Neural progenitor cell (in vitro differentiated cells): ENCODE results near the gene TOR1B. TPM values are rescaled to one million over a fixed set of nuclear protein-coding genes. Genes with fewer than 3 reads are reported as not detected.
A peak's percentile ranks its signal among the peaks of the same experiment; 100 is the strongest.

Experiments
- DNase-seq: peaks from one replicate; pipeline ENCODE4 v3.0.0-alpha.2; 2016; ENCODE audit warnings: low spot score
- H2AFZ ChIP-seq: fragments of 200-600 bp; sonication (generic); replicated peaks from 2 replicates; pipeline ENCODE4 v1.6.1; 2016; ENCODE audit warnings: antibody characterized with exemption
- H3F3A ChIP-seq: fragments of 200-600 bp; sonication (generic); 2 replicates; pipeline ENCODE4 v1.6.1; 2016; ENCODE audit warnings: antibody characterized with exemption, low read depth
- H3K27ac ChIP-seq: fragments of 200-600 bp; sonication (generic); 2 replicates; pipeline ENCODE4 v1.5.1; 2016; ENCODE audit warnings: mild to moderate bottlenecking
- H3K27me3 ChIP-seq: fragments of 200-600 bp; sonication (generic); 2 replicates; pipeline ENCODE4 v1.6.1; 2016; ENCODE audit warnings: mild to moderate bottlenecking, moderate library complexity
- H3K36me3 ChIP-seq: fragments of 200-600 bp; sonication (generic); 2 replicates; pipeline ENCODE4 v1.5.1; 2016
- H3K4me1 ChIP-seq: fragments of 200-600 bp; sonication (generic); 2 replicates; pipeline ENCODE4 v1.6.1; 2016; ENCODE audit warnings: mixed run types
- H3K4me2 ChIP-seq: fragments of 200-600 bp; sonication (generic); 2 replicates; pipeline ENCODE4 v1.6.1; 2016
- H3K4me3 ChIP-seq: fragments of 200-600 bp; sonication (generic); 2 replicates; pipeline ENCODE4 v1.5.1; 2016
- H3K79me2 ChIP-seq: fragments of 200-600 bp; sonication (generic); 2 replicates; pipeline ENCODE4 v1.6.1; 2016; ENCODE audit warnings: low read depth
- H3K9ac ChIP-seq: fragments of 200-600 bp; sonication (generic); 2 replicates; pipeline ENCODE4 v1.6.1; 2016
- H3K9me3 ChIP-seq: fragments of 200-600 bp; sonication (generic); 2 replicates; pipeline ENCODE4 v1.5.1; 2016; ENCODE audit warnings: low read depth
- H4K20me1 ChIP-seq: fragments of 200-600 bp; sonication (generic); 2 replicates; pipeline ENCODE4 v1.6.1; 2016; ENCODE audit warnings: low read depth
- H3K27ac Mint-ChIP-seq: 3 replicates; pipeline ENCODE4 v1.8.0; 2021; ENCODE audit warnings: mixed read lengths
- H3K27me3 Mint-ChIP-seq: 2 replicates; pipeline ENCODE4 v1.8.0; 2022; ENCODE audit warnings: low read depth, mild to moderate bottlenecking, inconsistent platforms, moderate library complexity, mixed read lengths; ENCODE audit not compliant: insufficient read depth
- H3K36me3 Mint-ChIP-seq: 3 replicates; pipeline ENCODE4 v1.8.0; 2021; ENCODE audit warnings: mixed read lengths
- H3K4me1 Mint-ChIP-seq: 3 replicates; pipeline ENCODE4 v1.8.0; 2021; ENCODE audit warnings: mixed read lengths
- H3K4me3 Mint-ChIP-seq: 3 replicates; pipeline ENCODE4 v1.8.0; 2021; ENCODE audit warnings: mild to moderate bottlenecking, moderate library complexity, mixed read lengths
- H3K9me3 Mint-ChIP-seq: 3 replicates; pipeline ENCODE4 v1.8.0; 2020; ENCODE audit warnings: mixed read lengths
- EZH2 ChIP-seq: fragments of 200-600 bp; sonication (generic); IDR thresholded peaks from 2 replicates; pipeline ENCODE4 v1.6.1; 2017; ENCODE audit warnings: antibody characterized with exemption, mild to moderate bottlenecking, moderate library complexity
- EZH2phosphoT487 ChIP-seq: fragments of 200-600 bp; sonication (generic); IDR thresholded peaks from 2 replicates; pipeline ENCODE4 v1.6.1; 2017; ENCODE audit warnings: antibody characterized with exemption
- total RNA-seq: library from RNA; depleted of rRNA; stranded (reverse); fragments of >200 nt; gene quantifications from 2 replicates; pipeline ENCODE4 v1.2.3, GENCODE V29; 2015; ENCODE audit warnings: low replicate concordance
- TF ChIP-seq, protein P1 (sequence below): fragments of 200-600 bp; sonication (generic); IDR thresholded peaks from 2 replicates; pipeline ENCODE4 v1.5.1; 2017; ENCODE audit warnings: antibody characterized with exemption, mild to moderate bottlenecking

The TOR1B gene
- total RNA-seq, 1 donor from 2014 or later, result 12.2 TPM

DNA sequence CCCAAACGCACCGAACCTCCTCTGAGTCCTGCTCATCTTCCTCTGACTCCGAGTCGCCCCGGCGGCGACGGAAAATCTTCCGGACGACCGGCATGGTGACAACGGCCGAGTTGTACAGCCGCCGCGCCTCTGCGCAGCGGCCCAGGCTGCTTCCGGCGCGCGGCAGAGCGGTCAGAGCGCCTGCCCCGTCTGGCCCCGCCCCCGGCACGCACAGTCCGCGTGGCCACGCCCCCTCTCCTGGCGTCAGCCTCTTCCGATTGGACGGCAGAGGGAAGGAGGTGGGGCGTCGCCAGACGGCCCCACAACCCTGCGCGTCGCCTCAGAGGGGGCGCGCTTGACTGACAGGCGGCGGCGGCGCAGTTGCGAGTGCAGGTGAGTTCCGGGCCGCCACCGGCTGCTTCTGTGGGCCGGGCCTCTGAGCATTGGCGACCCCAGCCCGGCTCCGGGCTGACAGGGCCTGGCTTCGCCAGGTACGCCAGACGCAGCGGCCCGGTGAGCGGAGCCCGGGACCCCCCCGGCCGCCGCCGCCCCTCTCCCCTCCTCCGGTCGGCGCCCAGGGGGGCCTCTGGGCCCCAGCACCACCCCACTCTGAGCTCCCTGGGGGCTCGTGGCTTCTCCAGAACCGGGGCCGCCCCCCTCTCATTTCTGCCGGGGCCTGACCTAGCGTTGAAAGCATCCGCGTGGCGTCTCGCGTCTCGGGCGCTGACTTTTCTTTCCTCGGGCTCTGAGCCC lies 32.3 kb downstream of the TOR1B start, which contains the start of the genes C9orf78 and USP20:
Gene C9orf78, minus strand, starts transcription at position 148 of the 732 bp plus-strand sequence. Its CDS starts 54 bp downstream, at position 94.
Gene USP20, plus strand, starts transcription at position 331 of the 732 bp plus-strand sequence. CDS start 17,098 bp downstream, outside the sequence.
- no peaks in the 10 kb centered on the region for H3K9me3 ChIP-seq
- TF ChIP-seq, protein P1, sequence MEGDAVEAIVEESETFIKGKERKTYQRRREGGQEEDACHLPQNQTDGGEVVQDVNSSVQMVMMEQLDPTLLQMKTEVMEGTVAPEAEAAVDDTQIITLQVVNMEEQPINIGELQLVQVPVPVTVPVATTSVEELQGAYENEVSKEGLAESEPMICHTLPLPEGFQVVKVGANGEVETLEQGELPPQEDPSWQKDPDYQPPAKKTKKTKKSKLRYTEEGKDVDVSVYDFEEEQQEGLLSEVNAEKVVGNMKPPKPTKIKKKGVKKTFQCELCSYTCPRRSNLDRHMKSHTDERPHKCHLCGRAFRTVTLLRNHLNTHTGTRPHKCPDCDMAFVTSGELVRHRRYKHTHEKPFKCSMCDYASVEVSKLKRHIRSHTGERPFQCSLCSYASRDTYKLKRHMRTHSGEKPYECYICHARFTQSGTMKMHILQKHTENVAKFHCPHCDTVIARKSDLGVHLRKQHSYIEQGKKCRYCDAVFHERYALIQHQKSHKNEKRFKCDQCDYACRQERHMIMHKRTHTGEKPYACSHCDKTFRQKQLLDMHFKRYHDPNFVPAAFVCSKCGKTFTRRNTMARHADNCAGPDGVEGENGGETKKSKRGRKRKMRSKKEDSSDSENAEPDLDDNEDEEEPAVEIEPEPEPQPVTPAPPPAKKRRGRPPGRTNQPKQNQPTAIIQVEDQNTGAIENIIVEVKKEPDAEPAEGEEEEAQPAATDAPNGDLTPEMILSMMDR, result no peak
- TF ChIP-seq EZH2phosphoT487, result no peak
- no peak for TF ChIP-seq EZH2
- peaks cover 11% of the 10 kb centered on the region for H3F3A ChIP-seq
- DNase-seq, result peak; percentile 100
- Mint-ChIP-seq H3K36me3 (peaks cover 8% of the 10 kb centered on the region), H3K9me3 (no peaks in the 10 kb centered on the region), H3K4me1 (peaks cover 31% of the 10 kb centered on the region), H3K4me3 (peak within 1 kb of the TSS; percentile 98), H3K27ac (peak within 1 kb of the TSS; percentile 66), H3K27me3 (peaks cover 9% of the 10 kb centered on the region)
- H3K27ac ChIP-seq, result no peak within 1 kb of the TSS
- H2AFZ ChIP-seq, result peak within 1 kb of the TSS; percentile 71
- peaks cover 28% of the 10 kb centered on the region for H3K79me2 ChIP-seq
- no peaks in the 10 kb centered on the region for H3K36me3 ChIP-seq
- H4K20me1 ChIP-seq, result peaks cover 10% of the 10 kb centered on the region
- H3K4me2 ChIP-seq, result peak within 1 kb of the TSS; percentile 97
- no peaks in the 10 kb centered on the region for H3K27me3 ChIP-seq
- H3K4me3 ChIP-seq, result peak within 1 kb of the TSS; percentile 90
- H3K9ac ChIP-seq, result peak within 1 kb of the TSS; percentile 69
- H3K4me1 ChIP-seq, result peaks cover 5% of the 10 kb centered on the region

DNA sequence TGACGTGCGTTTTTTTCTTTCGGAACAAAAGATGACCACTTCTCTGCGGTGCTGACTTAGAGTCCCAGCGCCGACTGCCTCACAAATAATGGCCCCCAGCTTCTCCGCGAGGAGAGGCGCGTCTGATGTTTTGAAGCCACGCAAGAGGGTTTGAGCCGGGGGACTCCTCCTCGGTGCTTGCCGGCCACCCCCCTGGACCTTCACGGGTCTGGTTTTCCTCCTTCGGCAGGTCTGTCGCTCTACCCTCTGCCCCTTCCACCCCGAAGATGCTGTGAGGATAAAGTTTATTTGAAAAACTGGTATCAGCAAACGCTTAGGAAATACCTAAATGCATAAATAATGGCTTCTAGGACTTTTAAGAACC lies 32.9 kb downstream of the TOR1B start:
- H3K4me1 Mint-ChIP-seq, result peaks cover 34% of the 10 kb centered on the region
- H3K36me3 Mint-ChIP-seq, result peaks cover 6% of the 10 kb centered on the region
- H3K27me3 Mint-ChIP-seq, result peaks cover 9% of the 10 kb centered on the region
- H3K79me2 ChIP-seq, result peaks cover 28% of the 10 kb centered on the region
- peaks cover 11% of the 10 kb centered on the region for H3F3A ChIP-seq
- H3K27ac Mint-ChIP-seq, result peak overlapping the region; percentile 66
- H3K9ac ChIP-seq, result peak overlapping the region; percentile 69
- H3K9me3 ChIP-seq, result no peaks in the 10 kb centered on the region
- no peaks in the 10 kb centered on the region for H3K27me3 ChIP-seq
- TF ChIP-seq EZH2phosphoT487, result no peak
- TF ChIP-seq, protein P1, result no peak
- no peak for TF ChIP-seq EZH2
- H3K4me3 Mint-ChIP-seq, result peak overlapping the region; percentile 96
- H3K9me3 Mint-ChIP-seq, result no peaks in the 10 kb centered on the region
- DNase-seq, result peak; percentile 85
- peaks cover 5% of the 10 kb centered on the region for H3K4me1 ChIP-seq
- H3K4me3 ChIP-seq, result peak overlapping the region; percentile 90
- no peaks in the 10 kb centered on the region for H3K36me3 ChIP-seq
- no peak overlapping the region for H3K27ac ChIP-seq
- H3K4me2 ChIP-seq, result peak overlapping the region; percentile 97
- H2AFZ ChIP-seq, result no peak overlapping the region
- peaks cover 10% of the 10 kb centered on the region for H4K20me1 ChIP-seq

DNA sequence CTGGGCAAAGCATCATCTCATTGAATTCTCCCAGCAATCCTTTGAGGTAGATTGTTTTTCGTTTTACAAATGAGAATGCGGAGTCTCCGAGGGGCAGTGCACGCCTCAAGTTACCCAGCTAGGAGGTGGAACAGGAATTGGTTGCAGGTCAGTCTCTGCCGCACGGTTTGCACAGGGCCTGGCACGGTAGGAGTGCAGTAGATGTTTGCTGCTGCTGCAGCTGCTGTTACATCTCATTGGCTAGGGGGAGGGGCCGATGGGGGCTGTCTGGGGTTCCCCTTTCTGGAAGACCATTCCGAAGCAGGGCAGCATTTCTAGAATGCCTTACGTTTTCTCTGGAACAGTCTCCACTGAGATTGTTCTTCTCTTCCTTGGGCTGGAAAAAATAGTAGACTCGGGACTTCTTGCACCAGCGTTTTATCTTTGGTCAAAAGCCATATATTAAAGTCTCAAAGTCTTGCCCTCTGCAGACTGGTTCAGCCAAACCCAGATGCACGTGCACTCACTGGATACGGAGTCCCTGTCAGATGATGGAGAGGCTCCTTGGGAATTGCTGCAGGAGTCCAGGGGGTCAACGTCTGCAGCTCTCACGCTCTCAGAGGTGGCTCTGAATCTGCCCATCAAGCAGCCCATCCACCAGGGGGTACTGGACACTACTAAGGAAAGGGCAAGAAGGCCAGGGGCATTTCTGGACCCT lies 33.5 kb downstream of the TOR1B start:
- Mint-ChIP-seq H3K27ac (no peak overlapping the region), H3K36me3 (peaks cover 5% of the 10 kb centered on the region), H3K4me1 (peaks cover 41% of the 10 kb centered on the region), H3K4me3 (peak overlapping the region; percentile 96), H3K27me3 (peaks cover 9% of the 10 kb centered on the region), H3K9me3 (no peaks in the 10 kb centered on the region)
- peak; percentile 11 for DNase-seq
- peaks cover 5% of the 10 kb centered on the region for H3K4me1 ChIP-seq
- TF ChIP-seq, protein P1, result no peak
- TF ChIP-seq EZH2phosphoT487 (no peak), EZH2 (no peak)
- H3K79me2 ChIP-seq, result peaks cover 28% of the 10 kb centered on the region
- H3F3A ChIP-seq, result peaks cover 11% of the 10 kb centered on the region
- H3K4me3 ChIP-seq, result peak overlapping the region; percentile 90
- no peak overlapping the region for H2AFZ ChIP-seq
- H3K9ac ChIP-seq, result no peak overlapping the region
- no peaks in the 10 kb centered on the region for H3K27me3 ChIP-seq
- no peak overlapping the region for H3K27ac ChIP-seq
- no peaks in the 10 kb centered on the region for H3K9me3 ChIP-seq
- H4K20me1 ChIP-seq, result peaks cover 10% of the 10 kb centered on the region
- no peaks in the 10 kb centered on the region for H3K36me3 ChIP-seq
- peak overlapping the region; percentile 97 for H3K4me2 ChIP-seq
